GM23248 (cell line): ENCODE data around the gene PSMD5.

Source experiments
- EZH2 ChIP-seq: fragments of 200-600 bp; sonication (generic); IDR thresholded peaks from 2 replicates; pipeline ENCODE4 v1.6.1; 2018; ENCODE audit warnings: antibody characterized with exemption, mild to moderate bottlenecking; ENCODE audit not compliant: insufficient read depth, poor library complexity, severe bottlenecking
- EZH2phosphoT487 ChIP-seq: fragments of 200-600 bp; sonication (generic); IDR thresholded peaks from 2 replicates; pipeline ENCODE4 v1.6.1; 2018; ENCODE audit warnings: antibody characterized with exemption, moderate library complexity, mild to moderate bottlenecking, low read depth; ENCODE audit not compliant: insufficient read depth

GRCh38 chr9:120885958-120886357, 43.2 kb upstream of the PSMD5 start:
- TF ChIP-seq EZH2 (no peak), EZH2phosphoT487 (no peak)
